Measurements from ENCODE around the gene PCDH7.
A peak's percentile ranks its signal among the peaks of the same experiment; 100 is the strongest.

The PCDH7 gene

GRCh38 chr4:30717208-30718020 is 2.8 kb upstream of the PCDH7 start:
- no peaks in the 10 kb centered on the region for H3K4me1 ChIP-seq
- DNase-seq, result peak; percentile 58
- H3K9me3 ChIP-seq, result no peaks in the 10 kb centered on the region
- TF ChIP-seq, protein P1, sequence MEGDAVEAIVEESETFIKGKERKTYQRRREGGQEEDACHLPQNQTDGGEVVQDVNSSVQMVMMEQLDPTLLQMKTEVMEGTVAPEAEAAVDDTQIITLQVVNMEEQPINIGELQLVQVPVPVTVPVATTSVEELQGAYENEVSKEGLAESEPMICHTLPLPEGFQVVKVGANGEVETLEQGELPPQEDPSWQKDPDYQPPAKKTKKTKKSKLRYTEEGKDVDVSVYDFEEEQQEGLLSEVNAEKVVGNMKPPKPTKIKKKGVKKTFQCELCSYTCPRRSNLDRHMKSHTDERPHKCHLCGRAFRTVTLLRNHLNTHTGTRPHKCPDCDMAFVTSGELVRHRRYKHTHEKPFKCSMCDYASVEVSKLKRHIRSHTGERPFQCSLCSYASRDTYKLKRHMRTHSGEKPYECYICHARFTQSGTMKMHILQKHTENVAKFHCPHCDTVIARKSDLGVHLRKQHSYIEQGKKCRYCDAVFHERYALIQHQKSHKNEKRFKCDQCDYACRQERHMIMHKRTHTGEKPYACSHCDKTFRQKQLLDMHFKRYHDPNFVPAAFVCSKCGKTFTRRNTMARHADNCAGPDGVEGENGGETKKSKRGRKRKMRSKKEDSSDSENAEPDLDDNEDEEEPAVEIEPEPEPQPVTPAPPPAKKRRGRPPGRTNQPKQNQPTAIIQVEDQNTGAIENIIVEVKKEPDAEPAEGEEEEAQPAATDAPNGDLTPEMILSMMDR (IDR thresholded peaks at IDR 0.05; ENCODE audit: low read depth, low read length), result no peak
- no peaks in the 10 kb centered on the region for H3K36me3 ChIP-seq
- peak overlapping the region; percentile 75 for H3K4me3 ChIP-seq (ENCODE audit: low read depth, low read length)
- H3K27me3 ChIP-seq, result peaks cover 8% of the 10 kb centered on the region

GRCh38 chr4:30718021-30718542 is 2.1 kb upstream of the PCDH7 start:
- H3K4me3 ChIP-seq (ENCODE audit: low read depth, low read length), result peak overlapping the region; percentile 75
- TF ChIP-seq, protein P1 (IDR thresholded peaks at IDR 0.05; ENCODE audit: low read depth, low read length), result no peak
- DNase-seq, result peak; percentile 37

GRCh38 chr4:30718641-30719453 is 1.3 kb upstream of the PCDH7 start:
- no peaks in the 10 kb centered on the region for H3K9me3 ChIP-seq
- DNase-seq, result no peak
- peak overlapping the region; percentile 75 for H3K4me3 ChIP-seq (ENCODE audit: low read depth, low read length)
- H3K4me1 ChIP-seq, result no peaks in the 10 kb centered on the region
- no peaks in the 10 kb centered on the region for H3K36me3 ChIP-seq
- H3K27me3 ChIP-seq, result peaks cover 8% of the 10 kb centered on the region
- TF ChIP-seq, protein P1 (IDR thresholded peaks at IDR 0.05; ENCODE audit: low read depth, low read length), result peak; percentile 51

More at GRCh38 chr4:30718021-30718542, 2.1 kb upstream of the PCDH7 start:
- no peaks in the 10 kb centered on the region for H3K9me3 ChIP-seq
- peaks cover 8% of the 10 kb centered on the region for H3K27me3 ChIP-seq
- no peaks in the 10 kb centered on the region for H3K4me1 ChIP-seq
- H3K36me3 ChIP-seq, result no peaks in the 10 kb centered on the region

- Histone ChIP-seq H3K4me1 (no peaks in the 10 kb centered on the region), H3K9me3 (no peaks in the 10 kb centered on the region), H3K4me3 (ENCODE audit: low read depth, low read length) (peak overlapping the region; percentile 75), H3K27me3 (peaks cover 8% of the 10 kb centered on the region), H3K36me3 (no peaks in the 10 kb centered on the region)
- DNase-seq, result peak; percentile 64
- TF ChIP-seq, protein P1 (IDR thresholded peaks at IDR 0.05; ENCODE audit: low read depth, low read length), result no peak
These were observed 632 bp upstream of the PCDH7 start for GRCh38 chr4:30719454-30720020.

DNA sequence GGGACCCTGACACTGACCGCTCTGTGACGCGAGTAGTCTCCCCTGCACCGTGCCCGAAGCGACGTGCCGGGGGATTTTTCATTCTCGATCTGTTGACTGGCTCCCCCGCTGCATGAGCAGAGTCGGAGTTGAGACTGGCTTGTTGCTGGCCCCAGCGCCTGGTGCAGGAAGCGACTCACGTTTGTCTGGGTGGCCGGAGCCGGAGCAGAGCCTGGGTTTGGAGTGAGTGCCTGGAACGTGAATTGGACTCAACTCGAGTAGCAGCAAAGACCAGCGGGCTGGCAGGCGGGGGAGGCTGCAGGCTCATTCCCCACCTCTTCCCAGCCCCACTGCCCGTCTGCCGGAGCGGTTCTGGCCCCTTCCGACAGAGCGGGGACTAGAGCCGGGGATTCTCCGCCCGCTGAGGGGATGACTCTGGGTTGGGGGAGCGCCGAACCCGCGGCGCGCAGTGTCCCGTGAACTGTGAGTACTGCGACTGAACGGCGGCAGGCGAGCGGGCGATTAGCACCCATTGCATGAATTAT is 554 bp downstream of the PCDH7 start:
- Histone ChIP-seq H3K36me3 (no peaks in the 10 kb centered on the region), H3K4me3 (ENCODE audit: low read depth, low read length) (peak overlapping the region; percentile 75), H3K9me3 (no peaks in the 10 kb centered on the region), H3K4me1 (no peaks in the 10 kb centered on the region), H3K27me3 (peaks cover 8% of the 10 kb centered on the region)
- DNase-seq, result peak; percentile 63
- TF ChIP-seq, protein P1 (IDR thresholded peaks at IDR 0.05; ENCODE audit: low read depth, low read length), result no peak
